Neural progenitor cell (in vitro differentiated cells): Measurements from ENCODE around the gene DMAC2.

Source experiments
- EZH2phosphoT487 ChIP-seq: fragments of 200-600 bp; sonication (generic); IDR thresholded peaks from 2 replicates; pipeline ENCODE4 v1.6.1; 2017; ENCODE audit warnings: antibody characterized with exemption
- TF ChIP-seq, protein P1 (sequence below): fragments of 200-600 bp; sonication (generic); IDR thresholded peaks from 2 replicates; pipeline ENCODE4 v1.5.1; 2017; ENCODE audit warnings: antibody characterized with exemption, mild to moderate bottlenecking

DNA sequence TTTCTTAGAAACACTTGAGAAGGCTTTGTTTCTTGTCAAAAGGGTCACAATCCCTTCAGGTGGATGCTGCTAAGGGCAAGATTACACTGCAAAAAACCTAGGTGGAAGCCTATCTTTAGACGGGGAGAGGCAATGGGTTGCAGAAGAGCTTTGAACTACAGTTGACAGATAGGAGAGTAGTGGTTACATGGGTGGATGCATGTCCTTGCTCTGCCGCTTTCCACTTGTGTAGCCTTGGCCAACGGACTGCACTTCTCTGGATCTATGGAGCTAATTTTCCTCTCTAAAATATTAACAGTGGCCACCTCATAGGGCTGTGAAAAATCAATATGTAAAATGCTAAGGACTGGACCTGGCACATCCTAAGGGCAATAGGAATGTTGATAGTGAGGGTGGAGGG lies 41.1 kb downstream of the DMAC2 start:
- TF ChIP-seq, protein P1, sequence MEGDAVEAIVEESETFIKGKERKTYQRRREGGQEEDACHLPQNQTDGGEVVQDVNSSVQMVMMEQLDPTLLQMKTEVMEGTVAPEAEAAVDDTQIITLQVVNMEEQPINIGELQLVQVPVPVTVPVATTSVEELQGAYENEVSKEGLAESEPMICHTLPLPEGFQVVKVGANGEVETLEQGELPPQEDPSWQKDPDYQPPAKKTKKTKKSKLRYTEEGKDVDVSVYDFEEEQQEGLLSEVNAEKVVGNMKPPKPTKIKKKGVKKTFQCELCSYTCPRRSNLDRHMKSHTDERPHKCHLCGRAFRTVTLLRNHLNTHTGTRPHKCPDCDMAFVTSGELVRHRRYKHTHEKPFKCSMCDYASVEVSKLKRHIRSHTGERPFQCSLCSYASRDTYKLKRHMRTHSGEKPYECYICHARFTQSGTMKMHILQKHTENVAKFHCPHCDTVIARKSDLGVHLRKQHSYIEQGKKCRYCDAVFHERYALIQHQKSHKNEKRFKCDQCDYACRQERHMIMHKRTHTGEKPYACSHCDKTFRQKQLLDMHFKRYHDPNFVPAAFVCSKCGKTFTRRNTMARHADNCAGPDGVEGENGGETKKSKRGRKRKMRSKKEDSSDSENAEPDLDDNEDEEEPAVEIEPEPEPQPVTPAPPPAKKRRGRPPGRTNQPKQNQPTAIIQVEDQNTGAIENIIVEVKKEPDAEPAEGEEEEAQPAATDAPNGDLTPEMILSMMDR: no peak
- TF ChIP-seq EZH2phosphoT487: no peak
